GM12865 (cell line): ENCODE data around the gene GRK4.

Experiments
- DNase-seq: peaks from one replicate; pipeline ENCODE4 v3.0.0; 2010; ENCODE audit warnings: low read depth
- H3K4me3 ChIP-seq: 2 replicates; pipeline ENCODE4 v1.5.1; 2011; ENCODE audit warnings: mild to moderate bottlenecking, low read depth, low read length, control low read depth
- CTCF ChIP-seq: IDR thresholded peaks from 2 replicates; pipeline ENCODE4 v1.5.1; 2011; ENCODE audit warnings: low read length, control low read depth, low read depth, inconsistent platforms; ENCODE audit not compliant: insufficient read depth; ENCODE audit errors: missing control alignments

GRK4 gene

GRCh38 chr4:2927696-2928075 lies 35.7 kb upstream of the GRK4 start:
- TF ChIP-seq CTCF: no peak
- H3K4me3 ChIP-seq: no peak overlapping the region
- no peak for DNase-seq

GRCh38 chr4:2928242-2929176 lies 34.9 kb upstream of the GRK4 start:
- TF ChIP-seq CTCF: no peak
- no peak for DNase-seq
- H3K4me3 ChIP-seq: no peak overlapping the region

- no peak for TF ChIP-seq CTCF
- H3K4me3 ChIP-seq: no peak overlapping the region
- no peak for DNase-seq
Measured at GRCh38 chr4:2929469-2929868, 33.9 kb upstream of the GRK4 start.

- no peak for TF ChIP-seq CTCF
- no peak for DNase-seq
- H3K4me3 ChIP-seq: no peak overlapping the region
Measured at GRCh38 chr4:2930135-2930757, 33.1 kb upstream of the GRK4 start.

GRCh38 chr4:2930758-2931511 lies 32.4 kb upstream of the GRK4 start:
- peak overlapping the region; percentile 71 for H3K4me3 ChIP-seq
- no peak for DNase-seq
- TF ChIP-seq CTCF: peak; percentile 25

GRCh38 chr4:2931512-2932301 lies 31.7 kb upstream of the GRK4 start:
- H3K4me3 ChIP-seq: peak overlapping the region; percentile 71
- TF ChIP-seq CTCF: peak; percentile 51
- DNase-seq: peak; percentile 89
